Transverse colon (tissue), 4 donors: Measurements from ENCODE around the gene MAJIN. TPM values are rescaled to one million over a fixed set of nuclear protein-coding genes. Genes with fewer than 3 reads are reported as not detected.

Experiments used
- DNase-seq: peaks from one replicate; pipeline ENCODE4 v3.0.0-alpha.2; 2019
- H3K27ac ChIP-seq, 4 donors: fragments of 200-600 bp; sonication (generic); 2 replicates each; pipeline ENCODE4 v1.5.1; 2016 to 2018; ENCODE audit warnings: inconsistent platforms in 4 of 4
- H3K27me3 ChIP-seq: fragments of 200-600 bp; sonication (generic); 2 replicates; pipeline ENCODE4 v1.5.1; 2017; ENCODE audit warnings: inconsistent platforms
- H3K36me3 ChIP-seq, 4 donors: fragments of 200-600 bp; sonication (generic); 2 replicates each; pipeline ENCODE4 v1.5.1; 2017 to 2019; ENCODE audit warnings: inconsistent platforms in 4 of 4
- H3K4me1 ChIP-seq, 4 donors: fragments of 200-600 bp; sonication (generic); 2 replicates each; pipeline ENCODE4 v1.5.1; 2017 to 2020; ENCODE audit warnings: inconsistent platforms in 4 of 4
- H3K4me3 ChIP-seq, 4 donors: fragments of 200-600 bp; sonication (generic); 1 replicate in 1 of 4; 2 replicates in 3 of 4; pipeline versions ENCODE4 v1.5.1 to v1.6.1; 2017 to 2019; ENCODE audit warnings: inconsistent platforms in 4 of 4
- H3K9me3 ChIP-seq, 2 donors: fragments of 200-600 bp; sonication (generic); 2 replicates each; pipeline ENCODE4 v1.5.1; 2017 to 2019; ENCODE audit warnings: inconsistent platforms in 2 of 2
- EP300 ChIP-seq: sonication (generic); formaldehyde crosslinking; IDR thresholded peaks from one replicate; pipeline ENCODE4 v1.6.1; 2017; ENCODE audit warnings: antibody characterized with exemption, low read depth
- POLR2A ChIP-seq: fragments of 450-650 bp; IDR thresholded peaks from one replicate; pipeline ENCODE4 v1.6.1; 2016; ENCODE audit warnings: antibody characterized with exemption, mild to moderate bottlenecking, moderate library complexity
- POLR2AphosphoS5 ChIP-seq, 3 donors: sonication (generic); formaldehyde crosslinking; IDR thresholded peaks; one replicate each; pipeline ENCODE4 v1.6.1; 2016; ENCODE audit warnings: antibody characterized with exemption in 3 of 3
- WGBS, 2 donors: methylation state at CpG; one replicate each; pipeline ENCODE4 v1.1.5; 2018; ENCODE audit warnings: low coverage in 1 of 2; 5-methylcytosine and 5-hydroxymethylcytosine counted together
- in situ Hi-C, 4 donors: fragments of 200-750 bp; cut with MboI; loops; one replicate each; pipeline versions ENCODE4 v1.15.0 to v1.15.1; 2017; ENCODE audit warnings: low sequenced_read_pairs in 3 of 4, low pct_ligation_motif_present in 1 of 4, low pct_unique_long_range_greater_than_20kb in 1 of 4
- intact Hi-C: fragments of 100-400 bp; cut with DNase I; formaldehyde crosslinking; loops from one replicate; pipeline ENCODE4 v1.15.1; 2023; ENCODE audit warnings: low total_unique reads
- total RNA-seq, 4 donors: library from RNA; depleted of rRNA; stranded (reverse); fragments of >200 nt; gene quantifications; one replicate each; pipeline ENCODE4 v1.1.0, GENCODE V29; 2016
- TF ChIP-seq, protein P1 (sequence below), 5 experiments: fragments of 200-600 bp in 3 of 5; fragments of 450-650 bp in 2 of 5; sonication (generic) in 3 of 5; IDR thresholded peaks; 1 replicate in 2 of 5; 2 replicates in 3 of 5; pipeline ENCODE4 v1.5.1; 2016 to 2017; ENCODE audit warnings: antibody characterized with exemption in 5 of 5, inconsistent platforms in 3 of 5, mild to moderate bottlenecking in 2 of 5, moderate library complexity in 1 of 5

Gene MAJIN
- total RNA-seq, 4 donors from 2014 or later: not detected

DNA sequence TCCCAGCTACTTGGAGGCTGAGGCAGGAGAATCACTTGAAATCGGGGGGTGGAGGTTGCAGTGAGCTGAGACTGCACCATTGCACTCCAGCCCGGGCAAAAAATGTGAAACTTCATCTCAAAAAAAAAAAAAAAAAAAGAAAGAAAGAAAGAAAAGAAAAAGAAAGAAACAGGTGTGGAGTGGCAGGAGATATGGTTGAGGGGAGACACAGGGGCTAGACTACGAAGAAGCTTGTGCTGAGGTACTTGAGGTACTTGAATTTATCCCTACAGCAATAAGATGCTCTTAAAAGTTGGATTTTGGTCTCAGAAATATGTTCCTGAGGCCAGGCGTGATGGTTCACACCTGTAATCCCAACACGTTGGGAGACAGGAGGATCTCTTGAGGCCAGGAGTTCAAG is 2.2 kb upstream of the MAJIN start:
- 63 to 70% methylated on average over 4 to 5 of the region's 5 CpGs for WGBS, 2 donors
- Histone ChIP-seq H3K9me3 (no peaks in the 10 kb centered on the region), H3K27ac (no peak overlapping the region), H3K27me3 (no peaks in the 10 kb centered on the region), H3K4me3 (no peak overlapping the region), H3K4me1 (peaks cover 0 to 23% (median 15%) of the 10 kb centered on the region in 4 donors), H3K36me3 (no peaks in the 10 kb centered on the region)
- DNase-seq: no peak
- TF ChIP-seq, protein P1, sequence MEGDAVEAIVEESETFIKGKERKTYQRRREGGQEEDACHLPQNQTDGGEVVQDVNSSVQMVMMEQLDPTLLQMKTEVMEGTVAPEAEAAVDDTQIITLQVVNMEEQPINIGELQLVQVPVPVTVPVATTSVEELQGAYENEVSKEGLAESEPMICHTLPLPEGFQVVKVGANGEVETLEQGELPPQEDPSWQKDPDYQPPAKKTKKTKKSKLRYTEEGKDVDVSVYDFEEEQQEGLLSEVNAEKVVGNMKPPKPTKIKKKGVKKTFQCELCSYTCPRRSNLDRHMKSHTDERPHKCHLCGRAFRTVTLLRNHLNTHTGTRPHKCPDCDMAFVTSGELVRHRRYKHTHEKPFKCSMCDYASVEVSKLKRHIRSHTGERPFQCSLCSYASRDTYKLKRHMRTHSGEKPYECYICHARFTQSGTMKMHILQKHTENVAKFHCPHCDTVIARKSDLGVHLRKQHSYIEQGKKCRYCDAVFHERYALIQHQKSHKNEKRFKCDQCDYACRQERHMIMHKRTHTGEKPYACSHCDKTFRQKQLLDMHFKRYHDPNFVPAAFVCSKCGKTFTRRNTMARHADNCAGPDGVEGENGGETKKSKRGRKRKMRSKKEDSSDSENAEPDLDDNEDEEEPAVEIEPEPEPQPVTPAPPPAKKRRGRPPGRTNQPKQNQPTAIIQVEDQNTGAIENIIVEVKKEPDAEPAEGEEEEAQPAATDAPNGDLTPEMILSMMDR (IDR thresholded peaks at IDR 0.05): no peak
- TF ChIP-seq POLR2AphosphoS5 (IDR thresholded peaks at IDR 0.05): no peak
- TF ChIP-seq EP300: no peak
- TF ChIP-seq POLR2A: no peak
- intact Hi-C loops (no loop called here), in situ Hi-C loops (no loop called here)

DNA sequence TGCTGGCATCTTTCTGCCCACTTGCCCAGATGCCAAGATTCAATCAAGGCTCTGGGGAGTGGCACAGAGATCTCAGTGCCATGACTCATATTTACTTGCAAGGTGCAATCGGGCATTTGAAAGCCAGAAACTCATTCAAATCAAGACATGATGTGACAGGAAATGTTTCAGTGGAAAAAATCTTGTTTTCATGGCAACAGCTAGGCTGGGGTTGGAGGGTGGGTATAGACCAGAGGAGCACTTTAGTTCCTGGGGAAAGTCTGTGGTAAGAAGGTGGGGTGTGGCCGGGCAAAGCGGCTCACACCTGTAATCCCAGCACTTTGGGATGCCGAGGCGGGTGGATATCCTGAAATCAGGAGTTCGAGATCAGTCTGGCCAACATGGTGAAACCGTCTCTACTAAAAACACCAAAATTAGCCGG is 1.2 kb downstream of the MAJIN start:
- DNase-seq: peak; percentile 50
- Histone ChIP-seq H3K36me3 (no peaks in the 10 kb centered on the region), H3K4me1 (peaks cover 0 to 29% (median 17%) of the 10 kb centered on the region in 4 donors), H3K4me3 (no peak overlapping the region), H3K27ac (peak overlapping the region; percentile 50 to 66 (median 61)), H3K27me3 (no peaks in the 10 kb centered on the region), H3K9me3 (no peaks in the 10 kb centered on the region)
- WGBS, 2 donors: 59 to 83% methylated on average over 3 to 8 of the region's 8 CpGs
- in situ Hi-C loops (no loop called here), intact Hi-C loops (no loop called here)
- TF ChIP-seq, protein P1 (IDR thresholded peaks at IDR 0.05): no peak
- no peak for TF ChIP-seq EP300
- TF ChIP-seq POLR2AphosphoS5 (IDR thresholded peaks at IDR 0.05): peak in 2 of 3 donors; percentile 17 to 58
- TF ChIP-seq POLR2A: no peak

DNA sequence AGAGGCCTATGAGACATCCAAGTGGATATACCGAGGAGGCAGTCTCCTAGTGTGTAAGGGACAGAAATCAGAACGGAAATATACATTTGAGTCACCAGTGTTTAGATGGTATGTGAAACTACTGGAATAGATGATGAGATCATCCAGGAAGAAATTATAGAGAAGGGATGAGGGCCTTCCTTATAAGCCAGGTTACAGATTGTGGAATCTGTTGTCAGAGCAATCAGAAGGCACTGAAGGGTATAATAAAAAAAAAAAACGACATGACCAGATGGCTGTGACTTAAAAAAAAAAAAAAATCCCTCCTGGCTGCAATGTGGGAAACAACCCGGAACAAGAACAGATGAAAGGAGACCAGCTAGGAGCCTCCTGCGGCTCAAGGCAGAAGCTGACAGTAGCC is 2.7 kb downstream of the MAJIN start:
- Histone ChIP-seq H3K9me3 (no peaks in the 10 kb centered on the region), H3K36me3 (no peaks in the 10 kb centered on the region), H3K27me3 (no peaks in the 10 kb centered on the region), H3K27ac (peak overlapping the region; percentile 63 to 76 (median 70)), H3K4me3 (no peak overlapping the region), H3K4me1 (peaks cover 0 to 29% (median 17%) of the 10 kb centered on the region in 4 donors)
- TF ChIP-seq POLR2A (peak; percentile 45), POLR2AphosphoS5 (IDR thresholded peaks at IDR 0.05) (peak in 2 of 3 donors; percentile 14 to 41), EP300 (no peak)
- TF ChIP-seq, protein P1 (IDR thresholded peaks at IDR 0.05): peak in 1 of 5 experiments; percentile 31
- intact Hi-C loops: no loop called here
- peak; percentile 20 for DNase-seq
- WGBS, 2 donors: 13 to 32% methylated on average over 3 to 5 of the region's 5 CpGs
- in situ Hi-C loops: no loop called here

DNA sequence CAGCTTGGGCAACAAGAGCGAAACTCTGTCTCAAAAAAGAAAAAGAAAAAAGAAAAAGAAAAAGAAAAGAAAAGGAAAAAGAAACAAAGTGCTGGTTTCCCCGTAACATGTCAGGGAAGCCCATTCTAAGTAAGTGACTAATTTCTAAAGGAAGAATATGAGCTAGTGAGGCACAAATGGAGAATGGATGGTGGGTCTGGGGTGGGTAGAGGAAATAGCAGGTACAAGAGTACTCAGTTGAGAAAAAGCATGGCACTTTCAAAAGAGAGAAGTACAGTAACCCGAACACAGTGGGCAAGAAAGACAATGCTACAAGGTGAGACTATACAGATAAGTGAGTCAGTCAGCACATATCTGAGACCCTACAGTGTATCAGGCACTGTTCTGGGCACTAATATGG is 4.5 kb downstream of the MAJIN start:
- Histone ChIP-seq H3K9me3 (no peaks in the 10 kb centered on the region), H3K4me1 (peaks cover 0 to 29% (median 16%) of the 10 kb centered on the region in 4 donors), H3K27ac (no peak overlapping the region), H3K36me3 (no peaks in the 10 kb centered on the region), H3K27me3 (no peaks in the 10 kb centered on the region), H3K4me3 (no peak overlapping the region)
- intact Hi-C loops (no loop called here), in situ Hi-C loops (no loop called here)
- no peak for DNase-seq
- TF ChIP-seq POLR2A (no peak), EP300 (no peak), POLR2AphosphoS5 (IDR thresholded peaks at IDR 0.05) (no peak)
- TF ChIP-seq, protein P1 (IDR thresholded peaks at IDR 0.05): no peak
- WGBS, 2 donors: 77 to 87% methylated on average over 3 of the region's 3 CpGs
